HuH-7.5 (cell line): ENCODE measurements around the gene IQSEC3.
"Not testable (repeated sequence)": the region's sequence is repeated elsewhere in the genome, so short reads cannot be mapped to it uniquely, and the experiment has no call there.

Experiments
- DNase-seq: peaks from one replicate; pipeline ENCODE4 v3.0.0; 2011; ENCODE audit warnings: low spot score

IQSEC3 gene

DNA sequence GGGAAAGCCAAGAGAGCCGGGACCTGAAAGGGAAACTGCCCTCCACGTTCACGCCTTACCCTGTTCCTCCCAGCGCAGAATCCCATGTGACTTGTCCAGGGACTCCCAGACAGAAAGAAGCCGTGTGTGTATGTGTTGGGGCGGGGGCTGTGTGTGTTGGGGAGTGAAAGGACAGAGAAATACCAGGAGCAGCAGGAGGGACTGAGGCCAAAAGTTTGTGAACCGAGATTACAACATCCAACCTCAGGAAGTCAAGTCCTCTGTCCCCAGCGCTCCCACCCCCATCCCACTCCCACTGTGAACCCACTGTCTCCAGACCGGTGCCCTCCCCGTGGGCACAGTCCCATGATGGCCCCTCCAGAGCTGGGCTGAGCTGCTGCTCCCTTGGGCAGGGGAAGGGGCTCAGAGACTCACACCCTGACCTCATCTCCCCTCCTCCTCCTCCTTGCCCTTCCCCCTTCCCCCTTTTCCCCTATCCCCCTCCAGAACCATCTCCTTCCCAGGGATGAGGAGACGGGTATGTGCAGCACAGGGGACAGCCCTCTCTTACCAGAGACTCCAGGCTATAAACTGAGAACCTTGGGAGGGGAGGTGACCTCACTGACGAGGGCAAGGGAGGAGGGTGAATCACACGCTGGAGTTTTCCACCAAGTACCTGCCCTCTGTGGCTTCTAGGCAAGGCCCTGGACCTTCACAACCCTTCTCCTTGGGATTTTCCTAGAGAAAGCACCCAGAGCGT is 147.6 kb downstream of the IQSEC3 start, which contains the start of gene SLC6A12:
Gene SLC6A12 (minus strand): TSS at position 155 of the 739 bp plus-strand sequence. CDS start 4,171 bp downstream, outside the sequence.
- DNase-seq = no peak

DNA sequence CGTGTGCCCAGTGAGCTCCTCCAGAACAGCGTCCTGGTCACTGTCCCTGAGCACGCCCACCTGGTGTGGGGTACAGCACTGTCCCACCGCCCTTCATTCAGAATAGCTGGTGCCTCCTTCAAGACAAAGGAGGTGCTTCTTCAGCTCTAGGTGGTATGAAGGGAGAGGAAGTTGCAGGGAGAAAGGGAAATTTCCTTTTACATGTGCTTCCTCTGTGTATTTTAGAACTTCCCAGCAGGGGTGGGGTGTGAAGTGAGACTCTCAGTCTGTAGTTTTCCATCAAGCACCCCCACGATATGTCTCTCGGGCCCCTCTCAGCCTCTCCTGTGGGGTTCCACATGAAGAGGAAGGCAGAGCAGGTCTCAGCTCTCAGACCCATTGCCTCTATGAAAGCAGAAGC is 148.5 kb downstream of the IQSEC3 start:
- no peak for DNase-seq

DNA sequence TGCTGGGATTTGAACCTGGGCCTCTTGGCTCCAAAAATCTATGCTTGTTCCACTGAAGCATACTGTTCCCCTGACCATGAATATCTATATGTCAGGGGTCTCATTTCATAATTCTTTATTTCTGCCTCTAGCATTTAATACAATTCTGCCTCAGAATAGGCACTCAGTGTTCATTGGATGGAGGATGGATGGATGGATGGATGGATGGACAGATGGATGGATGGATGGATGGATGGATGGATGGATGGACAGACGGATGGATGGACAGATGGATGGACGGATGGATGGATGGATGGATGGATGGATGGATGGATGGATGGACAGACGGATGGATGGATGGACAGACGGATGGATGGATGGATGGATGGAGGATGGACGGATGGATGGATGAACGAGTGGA is 150.5 kb downstream of the IQSEC3 start:
- DNase-seq = not testable (repeated sequence)

DNA sequence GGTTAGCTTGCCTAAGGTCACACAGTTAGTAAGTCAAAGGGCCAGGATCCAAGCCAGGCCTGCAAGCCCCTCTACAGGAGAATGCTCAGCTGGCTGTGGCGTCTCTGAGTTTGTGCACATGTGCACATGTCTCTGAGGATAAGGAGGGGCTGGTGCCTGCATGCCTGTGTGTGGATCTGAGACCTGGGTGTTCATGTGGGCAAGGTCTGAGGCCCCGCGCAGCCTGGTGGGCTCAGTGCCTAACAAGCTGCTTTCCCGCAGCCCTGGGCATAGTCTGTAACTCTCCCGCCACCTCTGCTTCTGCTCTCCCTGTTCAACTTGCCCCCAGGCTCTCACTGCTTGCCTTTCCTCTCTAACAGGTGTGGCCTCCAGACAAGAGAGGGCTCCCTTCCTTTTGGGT is 151.7 kb downstream of the IQSEC3 start:
- DNase-seq = no peak

DNA sequence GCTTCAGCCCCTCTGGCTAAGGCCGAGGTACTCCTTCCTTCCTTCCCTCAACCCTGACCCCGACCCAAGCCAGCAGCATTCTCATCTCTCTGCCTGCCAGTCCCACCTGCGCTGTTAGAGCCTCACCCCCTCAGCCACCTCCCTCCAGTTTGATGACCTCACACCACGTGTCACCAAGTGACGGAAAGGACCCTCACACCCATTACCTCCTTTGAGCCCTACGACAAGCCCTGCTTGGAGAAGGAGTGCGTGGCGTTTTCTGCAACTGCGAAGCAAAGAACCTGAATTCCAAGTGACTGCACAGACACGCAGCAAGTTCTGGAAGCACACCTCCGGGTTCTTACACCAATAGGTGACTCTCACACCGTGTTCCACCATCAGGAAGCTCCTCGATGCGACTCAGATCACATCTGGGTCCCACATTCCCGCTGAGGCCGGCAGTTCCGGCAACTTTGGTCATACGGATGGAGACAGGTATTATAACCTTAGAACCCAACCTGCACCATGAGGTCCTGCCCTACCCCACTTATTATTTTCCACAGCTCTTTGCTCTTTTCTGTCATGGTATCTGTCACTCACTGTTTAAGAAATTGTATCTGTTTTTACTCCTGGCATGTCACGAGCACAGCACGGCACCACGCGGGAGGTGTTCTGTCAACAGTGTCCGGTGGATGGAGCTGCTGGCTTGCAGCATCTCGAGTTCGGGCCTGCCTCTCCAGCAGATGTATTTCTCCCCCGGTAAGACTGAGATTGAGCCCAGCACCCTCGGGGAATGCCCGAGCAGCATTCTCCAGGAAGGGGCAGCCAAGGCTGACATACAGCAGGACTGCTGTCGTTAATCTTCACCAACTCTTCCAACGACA is 152.4 kb downstream of the IQSEC3 start:
- no peak for DNase-seq

DNA sequence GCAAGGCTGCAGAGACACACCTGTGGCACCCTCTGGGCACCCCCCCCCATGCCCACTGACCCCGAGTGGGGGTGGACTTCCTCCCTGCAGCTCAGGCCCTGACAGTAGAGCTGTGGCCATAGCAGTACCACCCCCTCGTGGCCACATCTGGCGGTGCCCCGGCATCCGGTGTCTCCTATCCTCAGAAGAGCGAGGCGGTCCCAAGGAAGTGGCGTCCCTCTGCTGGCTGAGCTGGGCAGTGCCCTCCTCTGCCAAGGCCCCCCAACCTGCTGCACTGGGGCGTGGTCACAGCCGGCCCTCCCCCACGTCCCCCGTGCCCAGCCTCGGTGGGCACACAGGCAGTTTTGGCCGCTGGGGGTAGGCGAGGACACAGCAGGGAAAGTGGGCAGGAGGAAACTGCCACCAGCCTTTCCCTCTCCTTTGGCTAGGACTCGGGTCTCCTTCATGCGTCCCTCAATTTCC is 153.4 kb downstream of the IQSEC3 start:
- DNase-seq = peak; percentile 68

DNA sequence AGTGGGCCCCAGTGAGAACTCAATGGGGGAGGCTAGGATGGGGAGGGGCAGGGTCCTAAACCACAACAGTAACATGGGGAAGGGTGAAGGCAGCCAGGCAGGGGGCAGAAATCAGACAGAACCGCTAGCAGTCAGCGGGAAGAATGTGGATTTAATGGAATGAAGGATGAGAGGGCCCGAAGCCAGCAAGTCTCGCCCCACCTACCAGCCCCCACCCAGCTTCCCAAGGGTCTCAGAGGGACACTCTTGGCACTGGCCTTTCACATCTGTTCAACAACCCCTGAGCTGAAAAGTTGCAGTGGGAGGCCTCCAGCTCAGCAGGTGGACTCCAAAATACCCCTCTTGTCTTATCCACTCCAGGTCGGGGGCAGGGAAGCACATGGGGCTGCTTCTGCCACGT is 153.9 kb downstream of the IQSEC3 start:
- DNase-seq = no peak

DNA sequence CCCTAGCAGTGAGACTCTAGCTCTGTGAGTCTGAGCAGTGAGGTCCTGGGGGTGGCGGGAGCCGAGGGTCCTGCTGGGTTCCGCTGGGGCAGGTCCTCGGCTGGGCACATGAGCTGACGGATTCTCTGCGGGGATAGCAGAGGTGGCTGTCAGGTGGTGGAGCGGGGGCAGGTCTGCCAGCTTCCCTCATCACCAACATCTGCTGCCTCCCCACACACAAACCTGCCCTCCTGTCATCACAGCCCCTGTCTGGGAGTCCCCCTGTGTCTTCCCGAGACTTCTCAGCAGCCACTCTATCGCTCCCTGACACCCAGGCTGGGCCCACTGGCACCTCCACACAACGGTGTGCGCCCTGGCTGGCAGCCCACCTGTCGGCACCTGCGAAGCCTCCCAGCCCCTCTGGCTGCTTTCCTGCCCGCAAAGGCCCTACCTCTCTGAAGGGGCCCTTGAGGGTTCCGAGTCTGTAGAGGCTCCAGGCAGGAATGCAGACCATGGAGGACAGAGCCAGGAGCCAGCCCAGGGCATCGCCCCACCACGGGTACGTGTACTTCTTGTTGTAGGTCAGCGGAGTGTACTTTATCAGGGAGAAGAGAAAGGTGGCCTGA is 154.5 kb downstream of the IQSEC3 start:
- no peak for DNase-seq

DNA sequence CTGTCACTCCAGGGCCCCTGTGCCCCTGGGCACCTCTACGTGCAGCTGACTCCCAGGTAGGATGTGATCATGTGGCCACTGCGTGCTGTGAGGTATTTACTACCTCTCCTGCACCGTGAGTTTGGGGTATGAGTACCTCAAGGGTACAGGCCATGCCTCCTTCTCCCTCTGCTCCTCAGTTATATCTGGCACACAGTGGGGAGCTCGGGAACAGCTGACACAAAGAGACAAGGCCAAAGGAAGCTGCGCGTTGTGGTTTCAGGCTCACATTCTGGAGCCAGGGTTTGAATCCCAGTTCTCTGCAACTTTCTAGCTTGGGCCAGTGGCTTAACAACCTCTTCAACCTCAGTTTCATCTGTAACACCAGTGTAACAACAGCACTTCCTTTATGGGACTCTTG is 155.2 kb downstream of the IQSEC3 start:
- no peak for DNase-seq

DNA sequence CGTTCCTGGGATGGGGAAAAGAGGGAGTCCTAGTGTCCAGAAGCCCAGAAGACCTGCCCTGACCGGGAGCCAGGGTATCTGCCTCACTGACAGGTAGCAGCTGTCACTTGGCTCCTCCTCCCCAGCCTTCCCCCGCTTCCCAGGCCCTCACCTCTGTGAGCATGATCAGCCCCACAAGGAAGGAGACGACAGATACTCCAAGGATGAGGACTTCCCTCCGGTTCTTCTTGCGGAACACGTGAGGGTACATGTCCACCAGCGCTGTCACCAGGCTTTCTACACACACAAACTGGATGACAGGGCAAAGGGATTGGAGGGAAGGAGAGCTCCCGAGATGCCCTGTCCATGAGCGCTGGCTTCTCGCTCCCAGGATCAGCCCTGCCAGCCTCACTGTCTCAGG is 157.3 kb downstream of the IQSEC3 start:
- DNase-seq = no peak

DNA sequence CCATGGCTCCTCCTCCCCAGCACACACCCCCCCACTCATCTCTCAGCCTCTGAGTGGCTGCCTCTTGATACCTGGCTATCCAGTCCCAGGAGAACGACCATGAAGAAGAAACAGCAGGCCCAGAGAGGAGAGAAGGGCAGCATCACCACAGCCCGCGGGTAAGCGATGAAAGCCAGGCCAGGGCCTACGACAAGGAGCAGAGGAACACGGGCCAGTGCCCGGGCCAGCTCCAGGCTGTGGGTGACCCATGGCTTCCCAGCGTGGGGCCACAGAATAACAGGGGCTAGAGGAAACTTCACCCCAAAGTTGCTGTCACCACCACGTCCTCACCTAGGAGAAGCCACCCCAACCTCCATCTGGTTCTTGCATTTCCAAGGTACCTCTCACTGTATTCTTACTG is 157.8 kb downstream of the IQSEC3 start:
- DNase-seq = no peak

DNA sequence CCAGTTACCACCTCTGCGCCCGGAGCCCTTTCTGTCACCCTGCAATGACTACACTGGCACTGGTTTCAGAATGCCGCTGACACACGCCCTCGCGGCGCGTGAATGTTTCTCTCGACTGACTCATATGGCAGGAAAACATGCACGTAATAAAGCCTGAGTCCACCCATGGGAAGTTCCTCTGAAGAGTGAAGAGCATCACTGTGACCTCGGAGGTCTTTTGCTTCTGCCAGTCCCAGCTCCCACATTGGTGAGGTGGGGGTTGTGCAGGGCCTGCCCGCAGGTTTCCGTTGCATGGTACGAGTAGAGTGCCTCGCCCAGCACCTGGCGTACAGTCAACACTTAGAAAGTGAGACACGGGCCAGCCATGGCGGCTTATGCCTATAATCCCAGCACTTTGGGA is 158.4 kb downstream of the IQSEC3 start:
- DNase-seq = no peak

DNA sequence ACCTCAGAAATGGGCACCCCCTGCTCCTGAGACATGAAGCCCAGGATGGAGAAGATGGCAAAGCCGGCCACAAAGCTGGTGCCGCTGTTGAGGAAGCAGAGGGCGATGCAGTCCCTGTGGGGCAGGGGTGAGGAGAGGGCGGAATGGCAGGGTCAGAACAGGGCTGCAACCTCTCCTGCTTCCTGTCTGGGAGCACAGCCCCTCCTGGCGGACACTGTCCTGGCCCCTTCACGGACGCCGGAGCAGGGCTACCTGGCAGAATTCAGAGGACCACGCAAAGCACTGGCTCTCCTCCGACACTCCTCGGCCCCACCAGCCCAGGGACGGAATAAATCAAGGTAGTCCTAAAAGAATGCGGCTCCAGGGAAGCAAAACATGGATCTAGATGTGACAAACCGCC is 159.8 kb downstream of the IQSEC3 start:
- no peak for DNase-seq

DNA sequence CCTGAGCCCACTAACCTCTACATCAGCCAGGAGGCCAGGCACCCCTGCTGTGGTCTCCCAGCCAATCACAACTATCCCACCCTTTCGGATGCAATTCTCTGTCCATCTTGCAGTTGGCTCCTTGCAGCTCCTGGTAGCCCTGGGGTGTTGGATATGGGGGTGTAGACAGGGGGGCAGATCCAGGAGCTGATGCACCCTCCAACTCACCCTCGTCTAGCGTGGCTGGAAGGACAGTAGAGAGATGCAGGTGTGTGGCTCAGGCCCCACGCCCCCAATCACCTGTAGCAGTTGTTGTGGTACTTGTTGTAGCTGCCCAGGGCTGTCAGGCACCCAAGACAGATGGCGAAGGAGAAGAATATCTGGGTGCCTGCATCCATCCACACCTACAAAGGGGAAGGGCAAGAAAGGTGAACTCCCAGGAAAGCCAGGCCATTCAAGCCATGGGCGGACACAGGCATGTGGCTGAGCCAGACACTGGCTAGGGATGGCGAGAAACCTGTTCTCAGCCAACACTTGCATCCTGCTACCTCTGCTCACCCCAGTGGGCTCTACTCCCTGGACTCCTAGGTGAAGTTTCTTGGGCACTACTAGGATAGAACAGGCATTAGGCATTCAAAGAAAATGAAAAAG is 160.8 kb downstream of the IQSEC3 start:
- no peak for DNase-seq
